Measurements from ENCODE around the gene DPEP1.
"Not testable (repeated sequence)": the region's sequence is repeated elsewhere in the genome, so short reads cannot be mapped to it uniquely, and the experiment has no call there.

DPEP1 gene

DNA sequence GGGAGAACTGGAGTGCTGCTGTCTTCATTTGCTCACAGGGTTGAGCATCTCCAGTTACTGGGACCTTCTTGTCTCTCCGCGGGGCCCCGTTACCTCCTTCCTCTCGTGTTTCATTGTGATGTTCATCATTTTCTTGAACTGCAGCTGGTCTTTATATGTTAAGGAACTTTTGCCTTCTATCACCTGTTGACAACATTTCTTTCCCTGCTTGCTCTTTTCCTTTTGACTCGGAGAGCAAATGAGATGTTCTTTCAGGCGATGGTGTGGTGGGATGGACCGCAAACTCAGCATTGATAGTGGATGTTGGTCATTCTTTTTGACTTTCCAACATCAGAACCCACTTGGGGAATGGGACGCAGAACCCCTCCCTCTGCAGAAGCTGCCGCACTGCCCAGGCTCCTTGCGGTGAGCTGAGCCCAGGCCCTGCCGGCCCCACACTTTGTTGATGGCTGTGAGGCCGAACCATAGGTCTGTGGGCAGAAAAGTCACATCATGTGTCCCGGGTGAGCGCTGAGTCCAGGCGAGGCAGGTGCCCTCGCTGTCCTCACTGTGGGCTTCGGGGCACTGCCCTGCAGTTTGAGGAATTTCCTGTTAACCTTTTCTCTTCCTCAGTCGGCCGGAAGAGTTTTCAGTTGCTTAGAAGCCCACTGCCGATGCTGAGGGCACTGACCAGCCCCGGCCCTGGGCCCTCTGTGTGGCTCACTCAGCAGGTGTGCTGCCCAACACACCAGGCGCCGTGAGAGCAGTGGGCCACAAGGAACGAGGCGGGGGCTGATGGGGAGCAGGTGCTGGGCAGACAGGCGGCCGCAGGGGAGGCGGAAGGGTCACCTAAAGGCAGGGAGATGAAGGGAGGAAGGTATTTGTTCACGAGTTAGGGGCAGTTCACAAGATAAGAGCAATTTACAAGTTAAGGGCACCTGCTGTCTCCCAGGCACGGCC is 45.5 kb upstream of the DPEP1 start:
- Histone ChIP-seq H3K4me1 (ENCODE audit: control insufficient read depth in 1 of 2, insufficient read depth in 2 of 2, low read length in 2 of 2) (peaks cover 18 to 21% of the 10 kb centered on the region in 2 experiments), H3K27me3 (ENCODE audit: insufficient read depth, low read length) (no peaks in the 10 kb centered on the region), H3K4me3 (ENCODE audit: low read depth, low read length) (no peak overlapping the region), H4K91ac (ENCODE audit: low read depth, low read length) (no peak overlapping the region), H2AFZ (ENCODE audit: insufficient read depth, low read length, poor library complexity) (no peak overlapping the region), H3K9ac (ENCODE audit: low read length) (no peak overlapping the region), H3K4me2 (ENCODE audit: low read length) (no peak overlapping the region), H3K27ac (ENCODE audit: low read depth, low read length) (no peak overlapping the region), H3K14ac (ENCODE audit: low read length) (no peak overlapping the region), H3K4ac (ENCODE audit: low read depth, low read length) (no peak overlapping the region), H4K8ac (ENCODE audit: low read depth, low read length) (no peak overlapping the region), H3K79me2 (ENCODE audit: control insufficient read depth, insufficient read depth, low read length, poor library complexity) (no peaks in the 10 kb centered on the region), H3K18ac (ENCODE audit: low read length) (no peak overlapping the region), H3K36me3 (ENCODE audit: control insufficient read depth in 1 of 2, insufficient read depth in 2 of 2, low read length in 2 of 2) (peaks cover 19 to 20% of the 10 kb centered on the region in 2 experiments), H2BK5ac (ENCODE audit: low read depth, low read length, poor library complexity) (no peak overlapping the region), H3K9me3 (ENCODE audit: insufficient read depth, low read depth, low read length) (peaks cover 3% of the 10 kb centered on the region), H2BK120ac (ENCODE audit: insufficient read depth, low read length, poor library complexity) (no peak overlapping the region), H3K23ac (ENCODE audit: low read length) (no peak overlapping the region), H2AK5ac (ENCODE audit: low read length) (no peak overlapping the region), H2BK12ac (ENCODE audit: low read length) (no peak overlapping the region), H3K79me1 (ENCODE audit: low read length) (no peaks in the 10 kb centered on the region), H4K12ac (ENCODE audit: low read depth, low read length) (no peak overlapping the region)
- no CpG with 5 or more reads among the region's 30 CpGs for WGBS (ENCODE audit: extremely low coverage, insufficient coverage, insufficient read length)
- no peak for DNase-seq

DNA sequence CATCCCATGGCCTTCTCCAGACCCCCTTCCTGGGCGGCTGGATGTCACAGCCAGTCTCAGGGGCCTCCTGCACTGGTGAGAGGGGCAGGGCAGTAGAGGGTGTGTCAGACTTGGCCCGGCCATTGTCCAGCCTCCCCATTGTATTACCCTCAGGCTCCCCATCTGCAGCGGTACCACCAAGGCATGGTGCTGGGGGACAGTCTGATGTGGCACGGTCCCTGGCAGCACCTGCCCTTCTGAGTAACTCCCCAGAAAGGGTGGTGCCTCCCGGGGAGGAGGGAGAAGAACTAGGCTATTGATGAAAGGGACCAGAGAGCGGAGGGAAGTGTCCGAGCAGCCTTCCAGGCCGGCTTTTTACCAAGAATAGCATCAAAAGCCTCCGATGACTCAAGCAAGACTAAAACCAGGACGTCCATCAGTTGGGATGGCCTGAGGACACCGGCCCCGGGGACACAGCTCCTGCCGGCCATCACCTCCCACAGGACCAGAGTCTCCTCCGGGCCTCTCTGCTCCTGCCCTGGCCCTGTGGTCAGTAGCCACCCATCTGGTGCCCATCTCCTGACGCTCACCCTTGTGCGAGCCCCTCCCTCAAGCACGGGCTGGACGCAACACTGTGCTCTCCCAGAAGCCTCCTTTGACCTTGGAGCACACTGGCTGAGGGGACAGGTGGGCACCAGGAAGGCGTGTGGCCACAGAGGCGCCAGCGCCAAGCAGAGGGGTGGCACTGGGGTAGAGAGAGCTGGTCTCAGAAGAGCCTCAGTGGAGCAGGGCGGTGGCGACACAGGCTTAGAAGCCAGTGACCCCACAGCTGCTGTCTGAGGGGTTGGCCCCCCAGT is 43.7 kb upstream of the DPEP1 start:
- Histone ChIP-seq H3K23ac (ENCODE audit: low read length) (no peak overlapping the region), H3K79me2 (ENCODE audit: control insufficient read depth, insufficient read depth, low read length, poor library complexity) (no peaks in the 10 kb centered on the region)

GRCh38 chr16:89570342-89570923 is 43.0 kb upstream of the DPEP1 start:
- Histone ChIP-seq H3K4me2 (ENCODE audit: low read length) (no peak overlapping the region), H3K9me3 (ENCODE audit: insufficient read depth, low read depth, low read length) (peaks cover 3% of the 10 kb centered on the region), H2AFZ (ENCODE audit: insufficient read depth, low read length, poor library complexity) (no peak overlapping the region), H3K27ac (ENCODE audit: low read depth, low read length) (no peak overlapping the region), H3K4me1 (ENCODE audit: control insufficient read depth in 1 of 2, insufficient read depth in 2 of 2, low read length in 2 of 2) (peaks cover 18 to 22% of the 10 kb centered on the region in 2 experiments), H2BK12ac (ENCODE audit: low read length) (no peak overlapping the region), H2BK5ac (ENCODE audit: low read depth, low read length, poor library complexity) (no peak overlapping the region), H2BK120ac (ENCODE audit: insufficient read depth, low read length, poor library complexity) (no peak overlapping the region), H4K12ac (ENCODE audit: low read depth, low read length) (no peak overlapping the region), H3K9ac (ENCODE audit: low read length) (no peak overlapping the region), H4K8ac (ENCODE audit: low read depth, low read length) (no peak overlapping the region), H3K14ac (ENCODE audit: low read length) (no peak overlapping the region), H3K36me3 (ENCODE audit: control insufficient read depth in 1 of 2, insufficient read depth in 2 of 2, low read length in 2 of 2) (no peaks in the 10 kb centered on the region), H3K23ac (ENCODE audit: low read length) (no peak overlapping the region), H3K79me2 (ENCODE audit: control insufficient read depth, insufficient read depth, low read length, poor library complexity) (no peaks in the 10 kb centered on the region), H3K4ac (ENCODE audit: low read depth, low read length) (no peak overlapping the region), H3K18ac (ENCODE audit: low read length) (no peak overlapping the region), H3K79me1 (ENCODE audit: low read length) (peaks cover 2% of the 10 kb centered on the region), H3K27me3 (ENCODE audit: insufficient read depth, low read length) (peaks cover 8% of the 10 kb centered on the region), H2AK5ac (ENCODE audit: low read length) (peak overlapping the region; percentile 6), H3K4me3 (ENCODE audit: low read depth, low read length) (no peak overlapping the region), H4K91ac (ENCODE audit: low read depth, low read length) (no peak overlapping the region)
- no peak for DNase-seq
- whole genome bisulfite sequencing (ENCODE audit: extremely low coverage, insufficient coverage, insufficient read length) = no CpG with 5 or more reads among the region's 30 CpGs

More for the DNA sequence above, 43.7 kb upstream of the DPEP1 start:
- Histone ChIP-seq H4K91ac (ENCODE audit: low read depth, low read length) (no peak overlapping the region), H3K9ac (ENCODE audit: low read length) (peak overlapping the region; percentile 9), H2BK5ac (ENCODE audit: low read depth, low read length, poor library complexity) (no peak overlapping the region), H4K8ac (ENCODE audit: low read depth, low read length) (no peak overlapping the region), H3K18ac (ENCODE audit: low read length) (no peak overlapping the region), H3K9me3 (ENCODE audit: insufficient read depth, low read depth, low read length) (peaks cover 3% of the 10 kb centered on the region), H3K27me3 (ENCODE audit: insufficient read depth, low read length) (peaks cover 1% of the 10 kb centered on the region), H3K36me3 (ENCODE audit: control insufficient read depth in 1 of 2, insufficient read depth in 2 of 2, low read length in 2 of 2) (peaks cover under 1 to 2% of the 10 kb centered on the region in 2 experiments), H3K4me3 (ENCODE audit: low read depth, low read length) (no peak overlapping the region), H2BK120ac (ENCODE audit: insufficient read depth, low read length, poor library complexity) (no peak overlapping the region), H3K4ac (ENCODE audit: low read depth, low read length) (no peak overlapping the region), H4K12ac (ENCODE audit: low read depth, low read length) (no peak overlapping the region), H2BK12ac (ENCODE audit: low read length) (no peak overlapping the region), H2AFZ (ENCODE audit: insufficient read depth, low read length, poor library complexity) (no peak overlapping the region), H3K79me1 (ENCODE audit: low read length) (no peaks in the 10 kb centered on the region), H3K27ac (ENCODE audit: low read depth, low read length) (no peak overlapping the region), H2AK5ac (ENCODE audit: low read length) (no peak overlapping the region), H3K4me2 (ENCODE audit: low read length) (no peak overlapping the region), H3K4me1 (ENCODE audit: control insufficient read depth in 1 of 2, insufficient read depth in 2 of 2, low read length in 2 of 2) (peaks cover 23 to 25% of the 10 kb centered on the region in 2 experiments), H3K14ac (ENCODE audit: low read length) (no peak overlapping the region)
- no peak for DNase-seq
- no CpG with 5 or more reads among the region's 23 CpGs for WGBS (ENCODE audit: extremely low coverage, insufficient coverage, insufficient read length)

DNA sequence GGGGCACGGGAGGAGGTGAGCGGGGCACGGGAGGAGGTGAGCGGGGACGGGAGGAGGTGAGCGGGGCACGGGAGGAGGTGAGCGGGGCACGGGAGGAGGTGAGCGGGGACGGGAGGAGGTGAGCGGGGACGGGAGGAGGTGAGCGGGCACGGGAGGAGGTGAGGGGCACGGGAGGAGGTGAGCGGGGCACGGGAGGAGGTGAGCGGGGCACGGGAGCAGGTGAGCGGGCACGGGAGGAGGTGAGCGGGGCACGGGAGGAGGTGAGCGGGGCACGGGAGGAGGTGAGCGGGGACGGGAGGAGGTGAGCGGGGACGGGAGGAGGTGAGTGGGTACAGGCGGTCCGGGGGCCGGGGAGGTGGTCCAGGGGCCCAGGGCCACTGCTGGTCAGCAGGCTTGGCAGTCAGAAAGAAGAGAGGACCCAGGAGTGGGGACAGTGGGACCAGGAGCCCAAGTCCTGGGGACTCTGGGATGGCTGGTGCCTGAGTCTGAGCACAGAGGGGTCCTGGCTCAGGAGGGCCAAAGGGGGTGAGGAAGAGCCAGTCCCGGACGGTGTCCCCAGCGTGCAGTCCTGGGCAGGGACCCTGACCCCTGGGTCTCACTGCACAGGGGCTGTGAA is 42.4 kb upstream of the DPEP1 start:
- H4K8ac ChIP-seq (ENCODE audit: low read depth, low read length); H3K79me1 ChIP-seq (ENCODE audit: low read length); H3K4ac ChIP-seq (ENCODE audit: low read depth, low read length); H3K23ac ChIP-seq (ENCODE audit: low read length); H3K79me2 ChIP-seq (ENCODE audit: control insufficient read depth, insufficient read depth, low read length, poor library complexity); H3K18ac ChIP-seq (ENCODE audit: low read length); H3K14ac ChIP-seq (ENCODE audit: low read length); H4K12ac ChIP-seq (ENCODE audit: low read depth, low read length); H3K27ac ChIP-seq (ENCODE audit: low read depth, low read length); H2AFZ ChIP-seq (ENCODE audit: insufficient read depth, low read length, poor library complexity); H3K4me2 ChIP-seq (ENCODE audit: low read length); H3K9me3 ChIP-seq (ENCODE audit: insufficient read depth, low read depth, low read length); H2BK120ac ChIP-seq (ENCODE audit: insufficient read depth, low read length, poor library complexity); H2AK5ac ChIP-seq (ENCODE audit: low read length); H3K4me3 ChIP-seq (ENCODE audit: low read depth, low read length); H2BK12ac ChIP-seq (ENCODE audit: low read length); H2BK5ac ChIP-seq (ENCODE audit: low read depth, low read length, poor library complexity); DNase-seq; H3K9ac ChIP-seq (ENCODE audit: low read length); H3K36me3 ChIP-seq (ENCODE audit: control insufficient read depth in 1 of 2, insufficient read depth in 2 of 2, low read length in 2 of 2); H4K91ac ChIP-seq (ENCODE audit: low read depth, low read length): not testable (repeated sequence)
- Histone ChIP-seq H3K27me3 (ENCODE audit: insufficient read depth, low read length) (peaks cover 14% of the 10 kb centered on the region), H3K4me1 (ENCODE audit: control insufficient read depth in 1 of 2, insufficient read depth in 2 of 2, low read length in 2 of 2) (peaks cover 14 to 19% of the 10 kb centered on the region in 2 experiments)
- no CpG with 5 or more reads among the region's 36 CpGs for WGBS (ENCODE audit: extremely low coverage, insufficient coverage, insufficient read length)

Measured in trophoblast cell (in vitro differentiated cells and primary cell).